SJCRH30 (cell line): ENCODE results near the gene DOK3. TPM values are rescaled to one million over a fixed set of nuclear protein-coding genes. Genes with fewer than 3 reads are reported as not detected.
"Not testable (repeated sequence)": the region's sequence is repeated elsewhere in the genome, so short reads cannot be mapped to it uniquely, and the experiment has no call there.

Experiments used
- DNase-seq, 2 experiments: peaks; one replicate each; pipeline ENCODE4 v3.0.0-alpha.2; 2015 to 2020
- H3K27ac ChIP-seq: fragments of 250-450 bp; sonication (Bioruptor Pico); 2 replicates; pipeline ENCODE4 v1.5.1; 2020; ENCODE audit warnings: mild to moderate bottlenecking, moderate library complexity
- H3K27me3 ChIP-seq: fragments of 250-450 bp; sonication (Bioruptor Pico); 2 replicates; pipeline ENCODE4 v1.5.1; 2020; ENCODE audit warnings: mild to moderate bottlenecking, moderate library complexity
- H3K36me3 ChIP-seq: fragments of 250-450 bp; sonication (Bioruptor Pico); 2 replicates; pipeline ENCODE4 v1.5.1; 2020; ENCODE audit warnings: mild to moderate bottlenecking, moderate library complexity
- H3K4me1 ChIP-seq: fragments of 250-450 bp; sonication (Bioruptor Pico); 2 replicates; pipeline ENCODE4 v1.5.1; 2020; ENCODE audit warnings: mild to moderate bottlenecking, moderate library complexity
- H3K4me3 ChIP-seq: fragments of 250-450 bp; sonication (Bioruptor Pico); 2 replicates; pipeline ENCODE4 v1.5.1; 2020; ENCODE audit warnings: mild to moderate bottlenecking, moderate library complexity
- H3K9me3 ChIP-seq: fragments of 250-450 bp; sonication (Bioruptor Pico); replicated peaks from 2 replicates; pipeline ENCODE4 v1.5.1; 2020; ENCODE audit warnings: mild to moderate bottlenecking, moderate library complexity
- total RNA-seq: library from RNA; depleted of rRNA; stranded (reverse); fragments of >200 nt; shearing (Covaris generic); gene quantifications from 2 replicates; pipeline ENCODE4 v1.2.3, GENCODE V29; 2014

Gene DOK3
- total RNA-seq, 1 experiment from 2014 or later, result 6.2 TPM

DNA sequence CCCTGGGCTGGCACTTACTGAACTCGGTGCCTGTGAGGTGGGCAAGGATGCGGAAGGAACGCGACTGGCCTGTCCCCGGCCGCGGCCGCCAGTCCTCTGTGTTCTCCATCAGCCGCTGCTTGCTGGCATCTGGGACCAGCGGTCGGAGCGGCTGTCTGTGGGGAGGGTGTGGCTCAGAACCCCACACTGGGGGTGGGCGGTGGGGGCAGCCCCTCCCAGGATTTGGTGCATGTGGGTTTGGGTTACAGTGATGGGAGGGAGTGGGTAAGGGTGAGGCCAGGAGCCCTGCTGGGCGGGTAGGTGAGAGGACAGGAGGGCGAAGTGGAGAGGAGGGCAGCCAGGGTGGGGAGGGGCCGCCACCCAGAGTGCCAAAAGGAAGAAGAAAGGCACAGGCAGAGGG, 18.6 kb downstream of the DOK3 start:
- H3K27ac ChIP-seq, result no peak overlapping the region
- H3K4me3 ChIP-seq, result no peak overlapping the region

GRCh38 chr5:177490311-177490991, 19.2 kb downstream of the DOK3 start:
- Histone ChIP-seq H3K4me3 (no peak overlapping the region), H3K9me3 (no peaks in the 10 kb centered on the region), H3K27me3 (no peaks in the 10 kb centered on the region), H3K36me3 (peaks cover 53% of the 10 kb centered on the region), H3K27ac (no peak overlapping the region), H3K4me1 (peaks cover 16% of the 10 kb centered on the region)
- no peak for DNase-seq

More for the DNA sequence above, 18.6 kb downstream of the DOK3 start:
- no peaks in the 10 kb centered on the region for H3K27me3 ChIP-seq
- H3K4me1 ChIP-seq, result peaks cover 21% of the 10 kb centered on the region
- DNase-seq, result no peak
- no peaks in the 10 kb centered on the region for H3K9me3 ChIP-seq
- peaks cover 53% of the 10 kb centered on the region for H3K36me3 ChIP-seq

DNA sequence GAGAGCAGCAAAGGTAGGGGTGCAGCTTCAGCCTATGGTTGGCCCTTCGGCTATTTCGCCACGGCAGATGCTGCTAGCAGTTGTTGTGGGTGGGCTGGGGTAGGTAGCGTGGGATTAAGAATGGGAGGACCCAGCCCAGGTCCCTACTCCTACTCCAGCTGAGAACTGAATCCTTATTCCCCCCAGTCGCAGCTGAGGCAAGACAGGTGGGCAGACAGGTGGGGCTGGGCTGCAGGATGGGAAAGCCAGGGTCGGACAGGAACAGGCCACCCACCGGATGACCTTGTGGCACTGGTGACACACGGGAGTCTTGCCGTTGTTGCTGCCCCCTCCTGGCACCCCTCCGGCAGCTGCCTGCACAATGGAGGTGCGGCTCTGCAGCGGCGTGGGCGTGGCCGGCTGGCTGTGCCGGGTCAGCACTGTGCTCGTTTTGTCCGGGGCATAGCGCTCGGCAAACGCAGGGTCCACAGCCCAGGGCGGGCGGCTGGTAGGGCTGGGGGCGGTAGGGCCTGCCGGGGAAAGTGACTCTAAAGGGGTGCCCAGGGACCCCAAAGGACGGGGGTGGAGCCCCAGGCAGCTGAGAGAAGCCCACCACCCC, 20.4 kb downstream of the DOK3 start:
- Histone ChIP-seq H3K4me3 (no peak overlapping the region), H3K9me3 (no peaks in the 10 kb centered on the region), H3K4me1 (peaks cover 10% of the 10 kb centered on the region), H3K27me3 (no peaks in the 10 kb centered on the region), H3K36me3 (peaks cover 56% of the 10 kb centered on the region), H3K27ac (no peak overlapping the region)
- DNase-seq, result no peak

- Histone ChIP-seq H3K27ac (no peak overlapping the region), H3K4me1 (peaks cover 7% of the 10 kb centered on the region), H3K4me3 (no peak overlapping the region), H3K9me3 (no peaks in the 10 kb centered on the region), H3K27me3 (no peaks in the 10 kb centered on the region), H3K36me3 (peaks cover 62% of the 10 kb centered on the region)
- no peak for DNase-seq
These were observed 21.7 kb downstream of the DOK3 start for GRCh38 chr5:177487975-177488374.

GRCh38 chr5:177487144-177487543, 22.5 kb downstream of the DOK3 start:
- Histone ChIP-seq H3K27me3 (no peaks in the 10 kb centered on the region), H3K4me3 (no peak overlapping the region), H3K36me3 (peaks cover 58% of the 10 kb centered on the region), H3K9me3 (no peaks in the 10 kb centered on the region), H3K27ac (no peak overlapping the region), H3K4me1 (peaks cover 7% of the 10 kb centered on the region)
- no peak for DNase-seq

DNA sequence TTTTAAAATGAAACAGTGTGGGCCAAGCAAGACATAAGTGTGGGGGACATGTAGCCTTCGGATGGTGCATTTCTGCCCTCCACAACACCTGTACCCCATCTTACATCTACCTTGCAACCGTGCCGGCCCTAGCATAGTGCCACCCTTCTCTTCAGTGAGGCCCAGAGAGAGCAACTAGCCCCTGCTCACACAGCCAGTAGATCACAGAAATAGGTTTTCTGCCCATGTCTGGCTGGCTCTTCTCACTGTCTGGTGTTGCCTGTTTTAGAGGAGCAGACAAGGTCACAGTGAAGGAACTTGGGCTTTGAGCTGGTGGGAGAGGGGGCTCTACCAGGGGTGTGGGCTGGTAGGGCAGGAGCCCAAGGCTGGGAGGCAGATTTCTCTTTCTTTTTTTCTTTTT, 23.4 kb downstream of the DOK3 start:
- Histone ChIP-seq H3K36me3 (peaks cover 61% of the 10 kb centered on the region), H3K4me3 (no peak overlapping the region)

DNA sequence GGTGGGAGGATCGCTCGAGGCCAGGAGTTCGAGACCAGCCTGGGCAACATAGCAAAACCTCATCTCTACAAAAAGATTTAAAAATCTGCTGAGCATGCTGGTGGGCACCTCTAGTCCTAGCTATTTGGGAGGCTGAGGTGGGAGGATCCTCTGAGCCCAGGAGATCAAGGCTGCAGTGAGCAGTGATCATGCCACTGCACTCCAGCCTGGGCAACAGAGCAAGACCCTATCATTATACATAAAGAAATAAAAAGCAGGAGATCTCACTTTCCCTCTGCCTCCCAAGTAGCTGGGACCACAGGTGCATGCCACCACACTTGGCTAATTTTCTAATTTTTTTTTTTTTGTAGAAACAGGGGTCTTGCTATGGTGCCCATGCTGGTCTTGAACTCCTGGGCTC, 23.9 kb downstream of the DOK3 start:
- peaks cover 56% of the 10 kb centered on the region for H3K36me3 ChIP-seq
- not testable (repeated sequence) for H3K9me3 ChIP-seq, H3K27ac ChIP-seq, DNase-seq, H3K27me3 ChIP-seq, H3K4me1 ChIP-seq, H3K4me3 ChIP-seq

More for the DNA sequence above, 23.4 kb downstream of the DOK3 start:
- Histone ChIP-seq H3K9me3 (no peaks in the 10 kb centered on the region), H3K4me1 (peaks cover 7% of the 10 kb centered on the region), H3K27me3 (no peaks in the 10 kb centered on the region), H3K27ac (no peak overlapping the region)
- DNase-seq, result no peak

- peak overlapping the region; percentile 9; the same call in 1 of the 2 replicates for H3K27ac ChIP-seq
- H3K36me3 ChIP-seq, result peaks cover 50% of the 10 kb centered on the region
- H3K27me3 ChIP-seq, result no peaks in the 10 kb centered on the region
- no peak overlapping the region for H3K4me3 ChIP-seq
- peak in 1 of 2 experiments; percentile 49 for DNase-seq
- peaks cover 10% of the 10 kb centered on the region for H3K4me1 ChIP-seq
- H3K9me3 ChIP-seq, result no peaks in the 10 kb centered on the region
These were observed 24.6 kb downstream of the DOK3 start for GRCh38 chr5:177484902-177485549.

GRCh38 chr5:177483994-177484901, 25.4 kb downstream of the DOK3 start:
- peak in 1 of 2 experiments; percentile 58 for DNase-seq
- peaks cover 42% of the 10 kb centered on the region for H3K36me3 ChIP-seq
- H3K4me1 ChIP-seq, result peaks cover 13% of the 10 kb centered on the region
- no peaks in the 10 kb centered on the region for H3K27me3 ChIP-seq
- H3K4me3 ChIP-seq, result no peak overlapping the region
- H3K9me3 ChIP-seq, result no peaks in the 10 kb centered on the region
- peak overlapping the region; percentile 9; the same call in 1 of the 2 replicates for H3K27ac ChIP-seq

DNA sequence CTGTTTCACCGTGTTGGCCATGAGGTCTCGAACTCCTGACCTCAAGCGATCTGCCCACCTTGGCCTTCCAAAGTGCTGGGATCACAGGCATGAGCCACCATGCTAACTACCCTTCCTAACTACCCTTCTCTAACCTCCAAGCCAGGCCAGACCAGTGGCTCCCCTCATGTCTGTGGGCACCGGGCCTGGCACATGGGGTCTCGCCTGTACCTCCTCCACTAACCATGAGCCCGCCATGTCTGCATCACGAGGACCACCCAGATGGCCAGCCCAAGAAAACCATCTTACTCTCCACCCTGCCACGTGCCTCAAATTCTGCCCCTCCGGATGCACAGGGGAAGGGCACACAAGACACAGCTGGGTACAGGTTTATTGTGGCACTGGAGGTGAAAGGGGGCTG, 26.6 kb downstream of the DOK3 start:
- no peaks in the 10 kb centered on the region for H3K9me3 ChIP-seq
- no peak overlapping the region for H3K4me3 ChIP-seq
- peaks cover 34% of the 10 kb centered on the region for H3K36me3 ChIP-seq
- DNase-seq, result no peak
- no peaks in the 10 kb centered on the region for H3K27me3 ChIP-seq
- H3K4me1 ChIP-seq, result peaks cover 13% of the 10 kb centered on the region
- H3K27ac ChIP-seq, result no peak overlapping the region

DNA sequence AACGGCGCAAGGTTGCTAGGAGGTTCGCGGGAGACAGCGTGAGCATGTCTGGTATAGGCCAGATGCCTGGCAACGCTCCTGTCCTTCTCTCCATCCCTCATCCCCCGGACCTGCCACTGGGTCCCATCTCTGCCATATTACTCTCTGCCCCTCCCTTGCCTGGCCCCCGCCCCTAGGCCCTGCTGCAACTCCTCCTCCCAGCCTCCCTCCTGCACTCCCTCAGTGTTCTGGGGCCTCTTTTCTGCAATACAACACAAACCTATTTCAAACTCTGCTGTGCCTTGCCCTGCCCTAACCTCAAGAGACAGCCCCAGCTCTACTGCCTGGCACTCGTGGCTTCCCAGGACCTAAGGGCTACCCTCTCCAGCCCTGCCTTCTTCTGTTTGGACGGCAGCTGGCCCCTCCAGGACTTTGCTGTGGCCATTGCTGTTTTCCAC, 27.2 kb downstream of the DOK3 start:
- H3K27ac ChIP-seq, result no peak overlapping the region
- H3K27me3 ChIP-seq, result no peaks in the 10 kb centered on the region
- H3K4me3 ChIP-seq, result no peak overlapping the region
- no peak for DNase-seq
- peaks cover 13% of the 10 kb centered on the region for H3K4me1 ChIP-seq
- peaks cover 27% of the 10 kb centered on the region for H3K36me3 ChIP-seq
- H3K9me3 ChIP-seq, result no peaks in the 10 kb centered on the region

- no peak for DNase-seq
- peaks cover 22% of the 10 kb centered on the region for H3K36me3 ChIP-seq
- no peak overlapping the region for H3K4me3 ChIP-seq
- peaks cover 10% of the 10 kb centered on the region for H3K4me1 ChIP-seq
- H3K27ac ChIP-seq, result no peak overlapping the region
- H3K27me3 ChIP-seq, result no peaks in the 10 kb centered on the region
- no peaks in the 10 kb centered on the region for H3K9me3 ChIP-seq
These were observed 29.9 kb downstream of the DOK3 start for GRCh38 chr5:177479774-177480173.

DNA sequence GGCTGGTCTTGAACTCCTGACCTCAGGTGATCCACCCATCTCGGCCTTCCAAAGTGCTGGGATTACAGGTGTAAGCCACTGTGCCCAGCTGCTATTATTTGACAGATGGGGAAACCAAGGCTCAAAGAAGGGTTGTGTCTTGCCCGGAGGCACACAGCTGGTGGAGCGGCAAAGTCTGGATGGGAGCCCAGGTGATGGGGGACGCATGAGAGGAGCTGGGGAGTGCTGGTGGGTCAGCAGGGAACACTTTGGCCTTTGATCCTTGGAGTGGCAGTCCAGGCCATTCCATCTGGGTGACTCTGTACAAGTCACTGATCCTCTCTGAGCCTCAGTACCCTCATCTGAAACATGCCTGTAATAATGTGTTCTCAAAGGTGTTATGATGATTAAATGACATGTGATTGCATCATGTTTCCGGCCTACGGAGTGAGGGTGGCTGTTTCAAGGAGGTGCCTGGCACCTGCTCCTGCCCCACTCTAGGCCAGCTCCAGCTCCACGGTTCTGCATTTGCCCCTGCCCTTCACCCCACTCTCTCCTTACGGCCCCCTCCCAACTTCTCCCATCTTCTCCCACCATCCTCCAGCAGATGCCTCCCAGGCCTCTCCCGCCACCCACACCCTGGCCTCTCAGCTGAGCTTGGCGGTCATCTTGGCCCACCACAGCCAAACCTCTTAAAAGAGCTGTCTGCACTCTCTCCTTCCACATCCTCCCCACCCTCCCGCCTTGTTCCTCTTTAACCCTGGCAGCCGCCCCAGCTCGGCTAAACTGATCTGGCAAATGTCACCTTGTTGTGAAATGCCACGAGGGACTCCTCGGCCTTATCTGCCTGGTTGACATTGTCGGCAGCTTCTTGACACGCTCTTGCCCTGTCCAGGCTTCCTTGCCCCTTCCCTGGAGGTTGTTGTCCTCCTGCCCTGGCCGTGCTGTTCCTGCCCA, 30.6 kb downstream of the DOK3 start:
- H3K27ac ChIP-seq, result no peak overlapping the region
- H3K9me3 ChIP-seq, result no peaks in the 10 kb centered on the region
- H3K4me1 ChIP-seq, result peaks cover 9% of the 10 kb centered on the region; the same call in 1 of the 2 replicates
- DNase-seq, result no peak
- peaks cover 18% of the 10 kb centered on the region for H3K36me3 ChIP-seq
- no peak overlapping the region for H3K4me3 ChIP-seq
- H3K27me3 ChIP-seq, result no peaks in the 10 kb centered on the region
